ENCODE results near the gene ADCY2.

ADCY2 gene

DNA sequence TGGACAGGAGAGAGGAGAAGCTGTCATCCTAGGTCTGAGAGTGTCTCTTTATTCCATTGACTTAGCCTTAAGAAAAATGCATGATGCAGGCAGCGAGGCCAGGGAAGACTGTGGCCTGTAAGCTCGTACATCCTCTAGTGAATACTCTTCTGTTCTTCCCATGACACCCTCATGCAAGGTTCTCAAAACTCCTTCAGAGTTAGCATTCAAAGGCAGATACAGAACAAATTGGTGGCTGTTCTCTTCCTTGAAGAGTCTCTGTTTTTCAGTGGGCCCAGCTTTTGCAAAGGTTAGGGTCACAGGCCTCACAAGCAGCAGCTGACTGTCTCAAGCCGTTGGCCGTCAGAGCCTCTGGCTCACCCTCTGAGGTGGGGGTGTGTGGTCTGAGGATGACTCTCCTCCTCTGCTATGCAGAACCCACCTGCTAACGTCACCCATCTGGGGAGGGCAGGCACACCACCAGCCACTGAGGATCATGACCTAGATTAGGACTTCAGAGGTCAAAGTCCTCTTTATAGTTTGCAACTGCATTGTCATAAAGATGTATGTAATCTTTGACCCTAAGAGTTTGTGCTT lies 15.1 kb downstream of the ADCY2 start:
- H3K4me3 ChIP-seq (ENCODE audit: low read length): no peak overlapping the region
- no peak for TF ChIP-seq CTCF (IDR thresholded peaks at IDR 0.05; ENCODE audit: insufficient read depth, low read depth, low read length, missing control alignments)
- DNase-seq (ENCODE audit: low read depth): no peak

DNA sequence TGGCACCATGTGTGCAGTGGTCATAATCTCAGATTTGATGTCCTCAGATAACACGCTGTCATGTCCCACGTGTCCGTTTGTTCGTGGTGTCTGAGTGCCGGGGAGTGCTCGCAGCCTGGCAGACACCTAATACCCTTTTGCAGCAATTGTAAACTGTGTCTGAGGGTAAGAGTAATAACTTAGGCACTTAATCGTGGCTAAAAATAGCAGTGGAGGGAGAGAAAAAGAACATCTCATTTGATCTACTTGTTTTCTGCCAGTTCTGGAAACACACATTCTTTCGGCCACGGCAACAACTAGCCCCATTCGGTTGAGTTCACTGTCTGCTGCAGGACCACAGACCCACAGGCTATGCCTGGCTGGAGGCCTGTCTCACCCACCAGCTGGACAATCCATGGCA lies 16.5 kb downstream of the ADCY2 start:
- TF ChIP-seq CTCF (IDR thresholded peaks at IDR 0.05; ENCODE audit: insufficient read depth, low read depth, low read length, missing control alignments): no peak
- no peak overlapping the region for H3K4me3 ChIP-seq (ENCODE audit: low read length)
- no peak for DNase-seq (ENCODE audit: low read depth)

- no peak for TF ChIP-seq CTCF (IDR thresholded peaks at IDR 0.05; ENCODE audit: insufficient read depth, low read depth, low read length, missing control alignments)
- DNase-seq (ENCODE audit: low read depth): no peak
These were observed 19.2 kb downstream of the ADCY2 start for GRCh38 chr5:7415123-7415522.

GRCh38 chr5:7415587-7416535 lies 19.9 kb downstream of the ADCY2 start:
- H3K4me3 ChIP-seq (ENCODE audit: low read length): no peak overlapping the region
- DNase-seq (ENCODE audit: low read depth): no peak
- TF ChIP-seq CTCF (IDR thresholded peaks at IDR 0.05; ENCODE audit: insufficient read depth, low read depth, low read length, missing control alignments): no peak

More at GRCh38 chr5:7415123-7415522, 19.2 kb downstream of the ADCY2 start:
- H3K4me3 ChIP-seq (ENCODE audit: low read length): no peak overlapping the region

DNA sequence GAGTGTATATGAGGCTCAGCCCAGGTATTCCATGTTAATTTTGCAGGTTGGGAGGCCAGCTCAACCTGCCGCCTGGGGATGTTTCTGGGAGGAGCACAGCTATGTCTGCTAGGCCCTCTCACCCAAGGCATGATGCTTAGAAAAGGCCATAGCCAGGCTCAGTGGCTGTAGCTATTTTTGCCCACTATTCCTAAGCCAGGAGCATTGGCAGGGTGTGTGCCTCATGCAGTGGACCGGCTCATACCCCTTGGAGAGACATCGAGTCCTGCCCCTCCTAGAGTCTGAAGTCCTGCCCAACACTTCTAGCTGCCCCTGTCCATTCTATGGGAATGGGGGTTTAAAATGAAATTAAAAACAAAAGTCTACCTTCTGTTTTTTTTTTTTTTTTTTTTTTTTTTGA lies 22.3 kb downstream of the ADCY2 start:
- no peak for TF ChIP-seq CTCF (IDR thresholded peaks at IDR 0.05; ENCODE audit: insufficient read depth, low read depth, low read length, missing control alignments)
- H3K4me3 ChIP-seq (ENCODE audit: low read length): no peak overlapping the region
- DNase-seq (ENCODE audit: low read depth): no peak

GRCh38 chr5:7419367-7419766 lies 23.4 kb downstream of the ADCY2 start:
- TF ChIP-seq CTCF (IDR thresholded peaks at IDR 0.05; ENCODE audit: insufficient read depth, low read depth, low read length, missing control alignments): no peak
- H3K4me3 ChIP-seq (ENCODE audit: low read length): no peak overlapping the region
- DNase-seq (ENCODE audit: low read depth): no peak

Data from epithelial cell of esophagus (primary cell).